RWPE1 (cell line): Measurements from ENCODE around the gene TPPP3.
"Not testable (repeated sequence)": the region's sequence is repeated elsewhere in the genome, so short reads cannot be mapped to it uniquely, and the experiment has no call there.

ENCODE experiments used
- CTCF ChIA-PET: fragments of 350-600 bp; sonication (Branson Sonifier 250); formaldehyde crosslinking; extraction: SDS; loops from one replicate; lab custom pipeline; 2021; lab: Yijun Ruan, JAX
- POLR2A ChIA-PET: fragments of 400-600 bp; formaldehyde crosslinking; extraction: SDS; loops from one replicate; lab custom pipeline; 2020; ENCODE audit warnings: antibody characterized with exemption; ENCODE audit not compliant: low non-redundant PET; lab: Yijun Ruan, JAX
- DNase-seq: peaks from one replicate; pipeline ENCODE4 v3.0.0; 2012; ENCODE audit warnings: low spot score
- H3K27ac ChIP-seq: fragments of 450-650 bp; 2 replicates; pipeline ENCODE4 v1.5.1; 2017
- TF ChIP-seq, protein P1 (sequence below): fragments of 450-650 bp; conservative IDR thresholded peaks from 2 replicates; pipeline ENCODE4 v1.5.1; 2017; ENCODE audit warnings: low read depth, mild to moderate bottlenecking

Gene TPPP3

DNA sequence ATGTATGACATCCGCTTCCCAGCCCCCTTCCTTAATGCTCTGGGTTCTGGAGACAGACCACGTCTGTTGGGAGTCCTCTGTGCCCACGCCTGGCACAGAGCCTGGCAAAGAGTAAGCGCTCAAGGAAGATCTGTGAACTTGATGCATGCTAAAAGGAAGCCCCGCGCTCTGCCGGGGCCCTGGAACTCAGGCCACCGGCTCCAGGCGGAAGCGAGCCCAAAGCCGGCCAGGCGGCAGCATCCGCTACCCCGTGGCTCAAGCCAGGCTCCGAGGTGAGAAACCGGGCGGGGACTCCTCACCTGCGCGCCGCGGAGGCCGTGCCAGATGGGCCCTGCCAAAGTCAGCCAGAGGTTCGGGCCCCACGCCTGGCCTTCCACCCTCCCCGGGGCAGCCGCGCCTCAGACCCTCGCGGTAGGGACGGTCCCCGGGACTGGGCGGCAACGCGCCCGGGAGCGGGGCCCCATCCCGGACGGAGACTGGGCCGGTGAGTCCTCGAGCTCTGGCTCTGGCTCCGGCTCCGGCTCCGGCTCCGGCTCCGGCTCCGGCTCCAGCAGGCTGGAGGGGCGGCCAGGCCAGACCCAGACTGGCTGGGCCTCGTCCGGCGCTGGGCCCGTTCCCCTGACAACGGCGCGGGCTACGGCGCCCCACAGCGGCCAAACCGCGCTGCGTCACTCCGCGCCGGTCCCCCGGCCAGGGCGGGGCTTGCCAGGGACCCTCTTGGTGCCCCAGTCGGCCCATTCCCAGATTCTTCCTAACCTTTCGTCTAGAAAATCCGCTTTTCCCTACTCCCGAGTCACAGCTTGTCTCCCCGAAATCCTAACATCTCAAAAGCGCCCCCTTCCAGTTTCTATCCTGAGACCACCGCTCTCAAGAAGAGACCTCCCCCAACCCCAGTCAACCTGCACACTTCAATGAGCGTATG, 22.8 kb upstream of the TPPP3 start, which contains the start of gene ZDHHC1:
Gene ZDHHC1, minus strand, starts transcription at position 606 of the 922 bp plus-strand sequence. CDS start 8,702 bp downstream, outside the sequence.
- TF ChIP-seq, protein P1, sequence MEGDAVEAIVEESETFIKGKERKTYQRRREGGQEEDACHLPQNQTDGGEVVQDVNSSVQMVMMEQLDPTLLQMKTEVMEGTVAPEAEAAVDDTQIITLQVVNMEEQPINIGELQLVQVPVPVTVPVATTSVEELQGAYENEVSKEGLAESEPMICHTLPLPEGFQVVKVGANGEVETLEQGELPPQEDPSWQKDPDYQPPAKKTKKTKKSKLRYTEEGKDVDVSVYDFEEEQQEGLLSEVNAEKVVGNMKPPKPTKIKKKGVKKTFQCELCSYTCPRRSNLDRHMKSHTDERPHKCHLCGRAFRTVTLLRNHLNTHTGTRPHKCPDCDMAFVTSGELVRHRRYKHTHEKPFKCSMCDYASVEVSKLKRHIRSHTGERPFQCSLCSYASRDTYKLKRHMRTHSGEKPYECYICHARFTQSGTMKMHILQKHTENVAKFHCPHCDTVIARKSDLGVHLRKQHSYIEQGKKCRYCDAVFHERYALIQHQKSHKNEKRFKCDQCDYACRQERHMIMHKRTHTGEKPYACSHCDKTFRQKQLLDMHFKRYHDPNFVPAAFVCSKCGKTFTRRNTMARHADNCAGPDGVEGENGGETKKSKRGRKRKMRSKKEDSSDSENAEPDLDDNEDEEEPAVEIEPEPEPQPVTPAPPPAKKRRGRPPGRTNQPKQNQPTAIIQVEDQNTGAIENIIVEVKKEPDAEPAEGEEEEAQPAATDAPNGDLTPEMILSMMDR: peak; percentile 79
- peak; percentile 52 for DNase-seq
- ChIA-PET CTCF (interaction anchor here (0.6 to 1.6 kb wide), 9 partner anchors 8 to 137 kb away, joined by 3 to 6 read pairs (median 3); no protein-coding TSS in a partner anchor), POLR2A (no interaction called here)
- H3K27ac ChIP-seq: peak within 1 kb of the TSS; percentile 50

DNA sequence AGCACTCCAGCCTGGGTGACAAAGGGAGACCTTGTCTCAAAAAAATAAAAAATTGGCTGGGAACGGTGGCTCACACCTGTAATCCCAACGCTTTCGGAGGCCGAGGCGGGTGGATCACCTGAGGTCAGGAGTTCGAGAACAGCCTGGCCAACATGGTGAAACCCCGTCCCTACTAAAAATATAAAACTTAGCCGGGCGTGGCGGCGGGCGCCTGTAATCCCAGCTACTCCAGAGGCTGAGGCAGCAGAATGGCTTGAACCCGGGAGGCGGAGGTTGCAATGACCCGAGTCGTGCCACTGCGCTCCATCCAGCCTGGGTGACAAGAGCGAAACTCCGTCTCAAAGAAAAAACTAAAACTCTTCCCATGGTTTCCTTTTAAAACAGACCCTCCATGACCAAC, 22.1 kb upstream of the TPPP3 start:
- peak overlapping the region; percentile 50 for H3K27ac ChIP-seq

DNA sequence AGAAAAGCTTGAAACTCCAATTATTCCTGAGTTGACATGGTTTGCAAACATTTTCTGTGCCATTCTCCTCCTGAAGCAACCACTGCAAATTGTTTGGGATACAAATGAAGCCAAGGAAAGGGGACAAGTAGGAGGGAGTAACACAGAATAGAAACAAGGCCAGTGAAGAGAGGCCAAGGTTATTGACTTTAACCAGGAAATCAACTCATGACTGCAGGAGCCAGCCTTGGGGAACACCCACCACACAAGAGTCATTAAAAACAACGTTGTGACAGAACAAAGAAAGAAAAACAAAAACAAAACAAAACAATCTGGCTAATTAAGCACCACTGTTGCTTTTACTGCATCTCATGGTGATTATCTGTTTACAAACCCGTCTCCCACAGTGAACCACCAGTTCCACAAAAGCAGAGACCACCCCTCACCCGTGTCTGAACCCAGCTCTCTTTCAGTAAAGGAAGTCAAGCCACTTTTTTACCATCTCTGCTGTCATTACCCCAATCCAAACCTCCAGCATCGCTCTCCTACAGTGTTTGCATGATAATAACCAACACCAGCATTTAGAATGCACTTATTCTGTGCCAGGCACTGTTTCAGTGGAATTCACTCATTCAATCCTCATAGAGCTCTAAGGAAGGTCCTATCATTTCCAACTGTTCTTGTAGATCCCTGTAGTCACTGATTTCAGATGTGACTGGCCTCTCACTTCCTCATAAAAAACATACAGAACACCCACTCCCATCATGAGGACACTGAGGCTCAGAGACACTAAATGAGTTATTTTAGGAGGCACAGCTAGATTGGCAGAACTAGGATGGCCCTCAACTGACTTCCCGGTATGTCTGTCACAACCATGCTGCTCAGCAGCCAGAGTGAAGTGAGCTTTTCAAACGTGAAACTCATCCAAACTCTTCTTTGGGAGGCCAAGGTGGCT, 20.9 kb upstream of the TPPP3 start:
- H3K27ac ChIP-seq: no peak overlapping the region
- ChIA-PET POLR2A (interaction anchor here (0.6 kb wide), 1 partner anchor 35 kb away, joined by 5 read pairs; no protein-coding TSS in a partner anchor), CTCF (interaction anchor here (0.6 to 0.9 kb wide), 3 partner anchors 14 to 133 kb away, joined by 3 to 5 read pairs (median 4); no protein-coding TSS in a partner anchor)
- no peak for DNase-seq
- TF ChIP-seq, protein P1: no peak

More for the DNA sequence above, 22.1 kb upstream of the TPPP3 start:
- POLR2A ChIA-PET, DNase-seq: not testable (repeated sequence)
- CTCF ChIA-PET: interaction anchor here (0.9 kb wide), 1 partner anchor 9 kb away, joined by 3 read pairs; no protein-coding TSS in a partner anchor

DNA sequence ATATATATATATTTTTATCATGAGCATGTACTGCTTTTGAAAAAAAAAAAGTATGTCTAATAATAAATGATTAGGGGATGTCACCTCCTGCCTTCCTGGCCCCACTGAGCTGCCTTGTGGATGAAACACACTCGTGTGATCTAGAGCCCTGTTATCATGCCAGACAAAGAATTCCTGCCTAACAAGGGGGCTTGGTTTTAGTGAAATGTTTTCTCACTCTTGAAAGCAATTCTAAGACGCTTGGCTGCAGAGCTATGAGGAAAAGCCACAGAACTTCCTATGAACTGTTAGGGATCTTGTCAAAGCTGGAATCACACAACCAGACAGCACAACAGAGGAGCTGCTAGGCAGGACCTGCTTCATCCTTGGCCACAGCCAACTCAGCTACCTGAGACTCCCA, 19.0 kb upstream of the TPPP3 start:
- CTCF ChIA-PET: interaction anchor here (0.6 to 0.7 kb wide), 3 partner anchors 16 to 151 kb away, joined by 3 to 6 read pairs (median 3); no protein-coding TSS in a partner anchor
- no peak for DNase-seq
- no peak overlapping the region for H3K27ac ChIP-seq
- TF ChIP-seq, protein P1: no peak
- POLR2A ChIA-PET: no interaction called here

DNA sequence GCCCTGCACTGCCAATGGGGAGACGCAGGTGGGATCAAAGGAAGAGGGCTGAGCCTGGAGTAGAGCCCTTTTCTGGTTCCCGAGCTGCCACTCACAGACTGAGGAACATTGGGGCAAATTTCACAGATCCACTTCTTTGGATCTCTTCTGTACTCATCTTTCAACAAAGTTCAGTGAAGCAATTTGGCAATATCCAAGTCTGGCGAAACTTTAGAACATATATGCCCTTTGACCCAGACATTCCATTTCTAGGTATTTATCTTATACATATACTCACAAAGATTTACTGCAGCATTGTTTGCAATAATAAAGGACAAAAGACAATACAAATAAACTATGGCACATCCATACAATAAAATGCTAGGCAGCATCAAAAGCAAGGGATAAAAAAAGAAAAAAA, 18.0 kb upstream of the TPPP3 start:
- TF ChIP-seq, protein P1: no peak
- ChIA-PET CTCF (no interaction called here), POLR2A (no interaction called here)
- DNase-seq: no peak
- no peak overlapping the region for H3K27ac ChIP-seq

DNA sequence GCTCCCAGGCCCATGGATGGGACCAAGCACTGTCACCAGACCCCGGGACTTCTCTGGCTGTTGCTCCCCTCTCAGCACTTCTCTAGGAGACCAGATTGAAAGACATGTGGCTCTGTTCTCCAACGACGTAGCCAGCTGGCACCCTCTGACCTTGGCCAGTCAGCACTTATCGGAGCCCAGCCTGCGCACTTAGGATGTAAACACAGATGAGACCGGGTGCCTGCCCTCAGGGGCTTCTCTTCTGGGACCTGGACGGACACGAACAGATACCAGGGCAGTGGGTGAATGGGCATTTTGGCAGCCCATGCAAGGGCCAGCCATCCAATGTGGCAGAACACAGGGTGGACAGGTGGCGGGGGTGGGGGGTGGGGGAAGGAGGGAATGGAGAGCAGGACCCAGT, 16.3 kb upstream of the TPPP3 start:
- CTCF ChIA-PET: interaction anchor here (0.6 to 0.8 kb wide), 3 partner anchors 84 to 636 kb away, joined by 3 to 5 read pairs (median 4); no protein-coding TSS in a partner anchor
- TF ChIP-seq, protein P1: no peak
- peak overlapping the region; percentile 32 for H3K27ac ChIP-seq
- DNase-seq: no peak
- POLR2A ChIA-PET: no interaction called here
